Activated naive CD4-positive, alpha-beta T cell (primary cell): ENCODE data around the gene DRC3.

Experiments
- DNase-seq, 4 experiments: peaks; one replicate each; lab custom pipeline; 2025; lab: John Stamatoyannopoulos, UW

The DRC3 gene

GRCh38 chr17:18025241-18025944 is 52.7 kb downstream of the DRC3 start:
- no peak for DNase-seq

GRCh38 chr17:18025945-18026776 is 53.5 kb downstream of the DRC3 start:
- no peak for DNase-seq

GRCh38 chr17:18027280-18027679 is 54.6 kb downstream of the DRC3 start:
- DNase-seq = no peak

- no peak for DNase-seq
Measured at GRCh38 chr17:18028114-18028951, 55.7 kb downstream of the DRC3 start.

- DNase-seq = no peak
Measured at GRCh38 chr17:18028952-18029540, 56.4 kb downstream of the DRC3 start.

GRCh38 chr17:18031955-18032354 is 59.3 kb downstream of the DRC3 start:
- no peak for DNase-seq

GRCh38 chr17:18033442-18034099 is 60.9 kb downstream of the DRC3 start:
- DNase-seq = peak in 1 of 4 experiments; percentile 10

- no peak for DNase-seq
Measured at GRCh38 chr17:18035704-18036103, 63.0 kb downstream of the DRC3 start.

- no peak for DNase-seq
Measured at GRCh38 chr17:18037486-18037885, 64.8 kb downstream of the DRC3 start.

GRCh38 chr17:18038149-18038850 is 65.6 kb downstream of the DRC3 start:
- DNase-seq = no peak

- peak; percentile 94 to 99 (median 98) for DNase-seq
Measured at GRCh38 chr17:18038861-18039534, 66.3 kb downstream of the DRC3 start, which contains the start of the genes ATPAF2 and GID4. Gene ATPAF2 (minus strand): TSS chr17:18039168. CDS start chr17:18039013, 155 bp downstream. Gene GID4 (plus strand): TSS chr17:18039408. CDS start chr17:18039465, 57 bp downstream.

- peak in 1 of 4 experiments; percentile 54 for DNase-seq
Measured at GRCh38 chr17:18039535-18040260, 67.0 kb downstream of the DRC3 start.

GRCh38 chr17:18040261-18040858 is 67.7 kb downstream of the DRC3 start:
- no peak for DNase-seq

GRCh38 chr17:18041776-18042175 is 69.1 kb downstream of the DRC3 start:
- DNase-seq = no peak

- DNase-seq = no peak
Measured at GRCh38 chr17:18042983-18043382, 70.3 kb downstream of the DRC3 start.

GRCh38 chr17:18043491-18043890 is 70.8 kb downstream of the DRC3 start:
- DNase-seq = no peak

GRCh38 chr17:18044609-18045008 is 71.9 kb downstream of the DRC3 start:
- DNase-seq = no peak

- DNase-seq = no peak
Measured at GRCh38 chr17:18045691-18046350, 73.2 kb downstream of the DRC3 start.
